A549 (cell line): ENCODE results near the gene TMEM135. TPM values are rescaled to one million over a fixed set of nuclear protein-coding genes. Genes with fewer than 3 reads are reported as not detected.

Source experiments
- ATAC-seq, 2 experiments: fragments of 200-7000 bp in 1 of 2; fragments of >200 bp in 1 of 2; cut with Nextera tagmentation in 1 of 2; cut with Tn5 transposase in 1 of 2; 3 replicates each; pipeline versions ENCODE4 v1.8.0 to v1.9.1; 2018 to 2020; ENCODE audit warnings: mild to moderate bottlenecking in 1 of 2, moderate library complexity in 1 of 2
- CTCF ChIA-PET: fragments of 300-600 bp; sonication (Branson Sonifier 250); formaldehyde crosslinking; extraction: SDS; loops from one replicate; lab custom pipeline; 2021; ENCODE audit warnings: antibody characterized with exemption, inconsistent platforms; lab: Yijun Ruan, JAX
- POLR2A ChIA-PET: fragments of 350-600 bp; formaldehyde crosslinking; extraction: SDS; loops from one replicate; lab custom pipeline; 2021; ENCODE audit warnings: antibody characterized with exemption, inconsistent platforms; lab: Yijun Ruan, JAX
- DNase-seq, 2 experiments: peaks; one replicate each; pipeline versions ENCODE4 v3.0.0 to v3.0.0-alpha.2; 2011 to 2016; ENCODE audit warnings: low read depth in 1 of 2, low spot score in 1 of 2
- FAIRE-seq: peaks from 2 replicates; lab custom pipeline; 2011; peaks lifted over from hg19 to GRCh38; lab: Jason Lieb, UNC
- H3K27ac ChIP-seq, 2 experiments: fragments of >200 bp; sonication (Bioruptor Twin); formaldehyde crosslinking; 3 replicates each; pipeline ENCODE4 v1.5.1; 2016 to 2017
- H3K4me1 ChIP-seq: fragments of >200 bp; sonication (Bioruptor Twin); formaldehyde crosslinking; 3 replicates; pipeline ENCODE4 v1.6.1; 2016
- H3K4me2 ChIP-seq: fragments of >200 bp; sonication (Bioruptor Twin); formaldehyde crosslinking; 3 replicates; pipeline ENCODE4 v1.6.1; 2016
- H3K4me3 ChIP-seq: fragments of >200 bp; sonication (Bioruptor Twin); formaldehyde crosslinking; 3 replicates; pipeline ENCODE4 v1.5.1; 2016
- H3K9me3 ChIP-seq: fragments of >200 bp; sonication (Bioruptor Twin); formaldehyde crosslinking; 3 replicates; pipeline ENCODE4 v1.6.1; 2016
- ATOH8 ChIP-seq: fragments of 250-450 bp; sonication (Bioruptor Pico); IDR thresholded peaks from 2 replicates; pipeline ENCODE4 v1.5.0; 2020; ENCODE audit warnings: low read depth, mild to moderate bottlenecking, moderate library complexity
- CHD2 ChIP-seq: fragments of 150-350 bp; IDR thresholded peaks from 2 replicates; pipeline ENCODE4 v1.6.1; 2014; ENCODE audit warnings: low read length; ENCODE audit not compliant: partially characterized antibody
- CHD4 ChIP-seq: fragments of 200-600 bp; sonication (generic); IDR thresholded peaks from 2 replicates; pipeline ENCODE4 v1.6.1; 2016; ENCODE audit warnings: antibody characterized with exemption, mild to moderate bottlenecking, borderline replicate concordance
- EHF ChIP-seq: fragments of 250-450 bp; sonication (Bioruptor Pico); IDR thresholded peaks from 2 replicates; pipeline ENCODE4 v1.5.0; 2020; ENCODE audit warnings: mild to moderate bottlenecking
- FOSL2 ChIP-seq, 2 experiments: fragments of 450-650 bp in 1 of 2; fragments of >200 bp in 1 of 2; sonication (Bioruptor Twin) in 1 of 2; formaldehyde crosslinking; IDR thresholded peaks; 2 replicates each; pipeline versions ENCODE4 v1.5.0 to v1.6.1; 2016 to 2020; ENCODE audit warnings: mild to moderate bottlenecking in 1 of 2, moderate library complexity in 1 of 2
- GATA3 ChIP-seq: IDR thresholded peaks from 2 replicates; pipeline ENCODE4 v1.6.1; 2012; ENCODE audit warnings: borderline replicate concordance
- HEYL ChIP-seq: fragments of 250-450 bp; sonication (Bioruptor Pico); IDR thresholded peaks from 2 replicates; pipeline ENCODE4 v1.8.0; 2021; ENCODE audit warnings: mild to moderate bottlenecking, moderate library complexity
- HOXB13 ChIP-seq: fragments of 250-450 bp; sonication (Bioruptor Pico); IDR thresholded peaks from 2 replicates; pipeline ENCODE4 v1.5.0; 2020; ENCODE audit warnings: low read depth, mild to moderate bottlenecking, moderate library complexity
- JUN ChIP-seq, 2 experiments: fragments of >200 bp; sonication (Bioruptor Twin); formaldehyde crosslinking; IDR thresholded peaks; 2 replicates in 1 of 2; 3 replicates in 1 of 2; pipeline ENCODE4 v1.6.1; 2016 to 2017
- NFE2L2 ChIP-seq: fragments of 150-350 bp; conservative IDR thresholded peaks from 2 replicates; pipeline ENCODE4 v1.6.1; 2014; ENCODE audit warnings: low read length
- PBX3 ChIP-seq: IDR thresholded peaks from 2 replicates; pipeline ENCODE4 v1.6.1; 2012
- PHF8 ChIP-seq: fragments of 200-600 bp; sonication (generic); IDR thresholded peaks from 2 replicates; pipeline ENCODE4 v1.6.1; 2016; ENCODE audit warnings: low read depth, mild to moderate bottlenecking, antibody characterized with exemption, moderate library complexity, borderline replicate concordance
- RAD21 ChIP-seq, 2 experiments: fragments of >200 bp in 1 of 2; sonication (Bioruptor Twin) in 1 of 2; formaldehyde crosslinking in 1 of 2; IDR thresholded peaks in 1 of 2; conservative IDR thresholded peaks in 1 of 2; 2 replicates in 1 of 2; 3 replicates in 1 of 2; pipeline ENCODE4 v1.6.1; 2012 to 2018; ENCODE audit warnings: inconsistent platforms in 1 of 2
- RARB ChIP-seq: fragments of 250-450 bp; sonication (Bioruptor Pico); IDR thresholded peaks from 2 replicates; pipeline ENCODE4 v1.8.0; 2021; ENCODE audit warnings: mild to moderate bottlenecking, moderate library complexity
- RCOR1 ChIP-seq: fragments of 150-350 bp; IDR thresholded peaks from 2 replicates; pipeline ENCODE4 v1.6.1; 2014; ENCODE audit warnings: antibody characterized with exemption, low read length, low read depth
- REST ChIP-seq: fragments of 200-600 bp; sonication (generic); IDR thresholded peaks from 2 replicates; pipeline ENCODE4 v1.6.1; 2016; ENCODE audit warnings: antibody characterized with exemption, mild to moderate bottlenecking, moderate library complexity
- TP53 ChIP-seq: fragments of 250-450 bp; sonication (Bioruptor Pico); IDR thresholded peaks from 2 replicates; pipeline ENCODE4 v1.5.0; 2021; ENCODE audit warnings: mild to moderate bottlenecking, moderate library complexity
- ZC3H11A ChIP-seq: fragments of 450-650 bp; IDR thresholded peaks from 2 replicates; pipeline ENCODE4 v1.6.1; 2014; ENCODE audit warnings: antibody characterized with exemption, mild to moderate bottlenecking
- ZNF302 ChIP-seq: fragments of 250-450 bp; sonication (Bioruptor Pico); IDR thresholded peaks from 2 replicates; pipeline ENCODE4 v1.9.0; 2021; ENCODE audit warnings: inconsistent platforms, mild to moderate bottlenecking, moderate library complexity
- WGBS: methylation state at CpG from one replicate; pipeline ENCODE4 v1.1.6; 2017; ENCODE audit errors: missing lambda C conversion rate; 5-methylcytosine and 5-hydroxymethylcytosine counted together
- polyA plus RNA-seq, 4 experiments: library from polyadenylated mRNA; depleted of rRNA in 3 of 4; stranded (reverse); fragments of >200 nt; fragmentation: RNase III in 1 of 4; extraction: RNeasy Plus Mini Kit Qiagen cat#74134 plus additional on column Dnase treatment in 1 of 4; gene quantifications; 2 replicates in 3 of 4; 3 replicates in 1 of 4; pipeline ENCODE4 v1.2.3, GENCODE V29; 2011 to 2017
- TF ChIP-seq, protein P1 (sequence below): fragments of >200 bp; sonication (Bioruptor Twin); formaldehyde crosslinking; IDR thresholded peaks from 3 replicates; pipeline ENCODE4 v1.5.1; 2016

Gene TMEM135
- polyA plus RNA-seq, 2 of the 4 experiments (the other 2 are of a cell fraction): 18.4 to 18.5 TPM

GRCh38 chr11:87181143-87181542 is 143.4 kb downstream of the TMEM135 start (continued):
- no peak for TF ChIP-seq REST
- no peak for TF ChIP-seq RCOR1
- TF ChIP-seq CHD4: no peak
- TF ChIP-seq ZC3H11A: no peak
- TF ChIP-seq, protein P1, sequence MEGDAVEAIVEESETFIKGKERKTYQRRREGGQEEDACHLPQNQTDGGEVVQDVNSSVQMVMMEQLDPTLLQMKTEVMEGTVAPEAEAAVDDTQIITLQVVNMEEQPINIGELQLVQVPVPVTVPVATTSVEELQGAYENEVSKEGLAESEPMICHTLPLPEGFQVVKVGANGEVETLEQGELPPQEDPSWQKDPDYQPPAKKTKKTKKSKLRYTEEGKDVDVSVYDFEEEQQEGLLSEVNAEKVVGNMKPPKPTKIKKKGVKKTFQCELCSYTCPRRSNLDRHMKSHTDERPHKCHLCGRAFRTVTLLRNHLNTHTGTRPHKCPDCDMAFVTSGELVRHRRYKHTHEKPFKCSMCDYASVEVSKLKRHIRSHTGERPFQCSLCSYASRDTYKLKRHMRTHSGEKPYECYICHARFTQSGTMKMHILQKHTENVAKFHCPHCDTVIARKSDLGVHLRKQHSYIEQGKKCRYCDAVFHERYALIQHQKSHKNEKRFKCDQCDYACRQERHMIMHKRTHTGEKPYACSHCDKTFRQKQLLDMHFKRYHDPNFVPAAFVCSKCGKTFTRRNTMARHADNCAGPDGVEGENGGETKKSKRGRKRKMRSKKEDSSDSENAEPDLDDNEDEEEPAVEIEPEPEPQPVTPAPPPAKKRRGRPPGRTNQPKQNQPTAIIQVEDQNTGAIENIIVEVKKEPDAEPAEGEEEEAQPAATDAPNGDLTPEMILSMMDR: no peak
- TF ChIP-seq ZNF302 (CRISPR knock-in tag): no peak

GRCh38 chr11:87185228-87185627 is 147.5 kb downstream of the TMEM135 start:
- DNase-seq: no peak
- no peak for FAIRE-seq
- H3K9me3 ChIP-seq: no peaks in the 10 kb centered on the region
- ChIA-PET POLR2A (no interaction called here), CTCF (no interaction called here)
- TF ChIP-seq HEYL (CRISPR knock-in tag) (no peak), ZNF302 (CRISPR knock-in tag) (no peak), ATOH8 (CRISPR knock-in tag) (no peak), JUN (IDR thresholded peaks at IDR 0.05) (no peak)
- H3K4me3 ChIP-seq: no peak overlapping the region
- no peak overlapping the region for H3K27ac ChIP-seq
- H3K4me1 ChIP-seq: no peaks in the 10 kb centered on the region
- WGBS: 89% methylated on average over 2 of the region's 2 CpGs
- no peak for ATAC-seq
- H3K4me2 ChIP-seq: no peak overlapping the region

DNA sequence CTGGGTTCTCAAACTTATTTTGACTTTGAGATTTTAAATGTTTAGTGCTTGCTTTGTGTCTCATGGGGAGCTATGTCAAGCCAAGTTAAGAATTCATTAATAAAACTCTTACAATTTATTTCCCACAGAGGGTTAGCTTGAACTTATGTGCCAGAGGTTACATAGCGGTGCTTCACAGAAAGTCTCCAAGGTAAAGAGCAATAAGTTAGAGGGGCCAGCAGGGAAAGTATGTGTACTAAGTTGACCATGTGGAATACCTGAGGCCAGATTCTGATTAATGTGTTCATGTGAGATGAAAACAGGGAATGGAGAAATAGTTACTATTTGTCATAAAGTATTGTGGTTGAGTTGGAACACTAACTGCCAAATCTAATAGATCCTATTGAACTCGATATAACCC is 149.3 kb downstream of the TMEM135 start:
- H3K9me3 ChIP-seq: no peaks in the 10 kb centered on the region
- no peak for TF ChIP-seq PHF8
- TF ChIP-seq GATA3: no peak
- no peak for TF ChIP-seq EHF (CRISPR knock-in tag)
- TF ChIP-seq PBX3: no peak
- no peak for TF ChIP-seq TP53
- no peak for TF ChIP-seq RARB
- no peak for TF ChIP-seq FOSL2 (IDR thresholded peaks at IDR 0.05)
- TF ChIP-seq FOSL2 (CRISPR knock-in tag; IDR thresholded peaks at IDR 0.05): no peak
- no peak for TF ChIP-seq RAD21 (conservative IDR thresholded peaks at IDR 0.05 in 1 of 2, IDR thresholded peaks at IDR 0.05 in 1 of 2)
- no peak for TF ChIP-seq NFE2L2
- TF ChIP-seq HOXB13 (CRISPR knock-in tag): no peak
- TF ChIP-seq CHD2: no peak
- POLR2A ChIA-PET: no interaction called here
- 96% methylated on average over 2 of the region's 2 CpGs for WGBS
- CTCF ChIA-PET: interaction anchor here (0.6 to 1.2 kb wide), 2 partner anchors 150 to 317 kb away, joined by 3 read pairs; partner anchors contain the start of gene TMEM135
- no peak overlapping the region for H3K27ac ChIP-seq
- ATAC-seq: no peak
- H3K4me1 ChIP-seq: no peaks in the 10 kb centered on the region
- DNase-seq: no peak
- no peak overlapping the region for H3K4me3 ChIP-seq
- FAIRE-seq: no peak
- no peak overlapping the region for H3K4me2 ChIP-seq
